ENCODE measurements around the gene MT1F. TPM values are rescaled to one million over a fixed set of nuclear protein-coding genes. Genes with fewer than 3 reads are reported as not detected.

Gene MT1F
- total and polyA plus RNA-seq, 10 of the 15 experiments (the other 5 are each of a cell fraction or from before 2014, with no cell fraction given): 0.28 to 2.5 (median 1.1) TPM; not detected in 1

GRCh38 chr16:56628486-56629350 lies 29.0 kb upstream of the MT1F start:
- Histone ChIP-seq H2AFZ (ENCODE audit: control insufficient read depth, low read depth, low read length) (no peak overlapping the region), H3K27ac (ENCODE audit: control insufficient read depth, insufficient read depth) (no peak overlapping the region), H3K9ac (ENCODE audit: control insufficient read depth, insufficient read depth, low read length) (no peak overlapping the region), H3K79me2 (ENCODE audit: control insufficient read depth, insufficient read depth, low read length) (no peaks in the 10 kb centered on the region), H3K4me1 (ENCODE audit: control insufficient read depth, insufficient read depth, low read length) (peaks cover 17% of the 10 kb centered on the region), H4K20me1 (ENCODE audit: control insufficient read depth, insufficient read depth) (no peaks in the 10 kb centered on the region), H3K4me3 (no peak overlapping the region), H3K9me3 (replicated peaks; ENCODE audit: control insufficient read depth, insufficient read depth, low read length) (no peaks in the 10 kb centered on the region), H3K4me2 (ENCODE audit: control insufficient read depth, insufficient read depth) (no peak overlapping the region), H3K27me3 (replicated peaks in 1 of 2; ENCODE audit: control insufficient read depth in 2 of 2, insufficient read depth in 2 of 2, low read length in 1 of 2) (peaks cover 2 to 18% of the 10 kb centered on the region in 2 experiments), H3K36me3 (ENCODE audit: control insufficient read depth in 2 of 2, insufficient read depth in 2 of 2, low read length in 1 of 2) (no peaks in the 10 kb centered on the region)
- ChIA-PET POLR2A (no interaction called here), SMC1A (ENCODE audit: uncharacterized antibody, unreplicated experiment) (interaction anchor here (1.0 to 1.1 kb wide), 2 partner anchors 19 to 25 kb away, joined by 3 to 6 read pairs; no protein-coding TSS in a partner anchor), CTCF (interaction anchor here (1.4 to 3.1 kb wide), 2 partner anchors 25 to 28 kb away, joined by 4 to 14 read pairs; no protein-coding TSS in a partner anchor), RAD21 (ENCODE audit: unreplicated experiment) (interaction anchor here (1.4 to 2.7 kb wide), 2 partner anchors 19 to 73 kb away, joined by 3 to 23 read pairs; partner anchors contain the start of gene MT2A)
- BruUV-seq (replicated peaks): no TSS peak
- no peak for TF ChIP-seq RCOR1 (conservative IDR thresholded peaks at IDR 0.05; ENCODE audit: low read depth, low read length)
- no peak for TF ChIP-seq MAX (IDR thresholded peaks at IDR 0.05; ENCODE audit: low read depth, low read length)
- no peak for TF ChIP-seq HSF1 (IDR thresholded peaks at IDR 0.05; ENCODE audit: low read depth, low read length)
- no peak for TF ChIP-seq SREBF1 (IDR thresholded peaks at IDR 0.05; ENCODE audit: low read length)
- no peak for TF ChIP-seq BCL3 (IDR thresholded peaks at IDR 0.05; ENCODE audit: borderline replicate concordance, insufficient read depth, low read depth, low read length, poor library complexity, severe bottlenecking)
- TF ChIP-seq MYB (IDR thresholded peaks at IDR 0.05; ENCODE audit: borderline replicate concordance, low read depth, low read length): no peak
- no peak for TF ChIP-seq SP1 (IDR thresholded peaks at IDR 0.05; ENCODE audit: low read depth, low read length)
- TF ChIP-seq HDGF (IDR thresholded peaks at IDR 0.05): no peak
- TF ChIP-seq HDAC2 (IDR thresholded peaks at IDR 0.05): no peak
- no peak for TF ChIP-seq SIN3A (IDR thresholded peaks at IDR 0.05; ENCODE audit: low read depth, low read length)
- TF ChIP-seq NFYA (IDR thresholded peaks at IDR 0.05; ENCODE audit: borderline replicate concordance, low read depth, low read length): no peak
- ATAC-seq (no peak), FAIRE-seq (no peak), DNase-seq (ENCODE audit: low read depth, low spot score) (no peak)
- WGBS (ENCODE audit: insufficient coverage, insufficient replicate concordance, low lambda C conversion rate, missing lambda C conversion rate): 65% methylated on average over 8 of the region's 9 CpGs
- in situ Hi-C loops (cut with MboI): no loop called here
- intact Hi-C loops (cut with micrococcal nuclease; ENCODE audit: unreplicated experiment): no loop called here

Data from GM12878 (cell line).